HG02610 (cell line): Measurements from ENCODE around the gene SUPT5H.

Experiments
- ATAC-seq: cut with Tn5 transposase; IDR thresholded peaks from one replicate; pipeline ENCODE4 v1.9.1; 2021; ENCODE audit warnings: mild to moderate bottlenecking, moderate library complexity; ENCODE audit not compliant: unreplicated experiment

Gene SUPT5H

DNA sequence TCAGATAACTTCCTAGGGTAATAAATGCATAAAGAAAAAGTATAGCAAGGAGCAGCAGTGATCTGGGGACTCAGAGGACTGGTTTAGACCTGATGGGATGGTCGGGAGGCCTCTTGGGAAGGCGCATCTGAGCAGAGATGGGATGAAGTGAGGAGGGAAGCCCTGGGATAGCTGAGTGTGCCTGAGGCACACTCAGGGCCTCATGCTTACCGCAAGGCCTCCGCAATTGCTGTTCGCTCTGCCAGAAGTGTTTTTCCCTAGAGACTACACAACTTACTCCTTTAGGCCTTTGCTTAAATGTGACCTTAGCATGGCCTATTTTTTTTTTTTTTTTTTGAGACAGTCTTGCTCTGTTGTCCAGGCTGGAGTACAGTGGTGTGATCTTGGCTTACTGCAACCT is 49.3 kb downstream of the SUPT5H start:
- ATAC-seq, result no peak

- no peak for ATAC-seq
Measured at GRCh38 chr19:39496063-39496462, 50.7 kb downstream of the SUPT5H start.

DNA sequence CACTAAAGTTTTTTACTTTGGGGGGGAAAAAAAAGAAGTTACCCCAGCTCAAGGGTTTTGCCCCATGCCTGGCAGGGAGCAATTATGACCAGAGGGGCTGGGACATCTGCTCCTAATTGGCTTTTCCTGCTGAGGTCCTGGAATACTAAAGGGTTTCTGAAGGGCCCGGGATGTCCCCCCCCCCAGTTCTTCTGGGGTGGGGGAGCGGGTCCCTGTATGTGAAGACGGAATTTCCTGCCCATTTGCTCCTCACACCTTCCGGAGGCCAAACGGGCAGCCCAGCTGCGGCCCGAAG is 52.3 kb downstream of the SUPT5H start:
- no peak for ATAC-seq

DNA sequence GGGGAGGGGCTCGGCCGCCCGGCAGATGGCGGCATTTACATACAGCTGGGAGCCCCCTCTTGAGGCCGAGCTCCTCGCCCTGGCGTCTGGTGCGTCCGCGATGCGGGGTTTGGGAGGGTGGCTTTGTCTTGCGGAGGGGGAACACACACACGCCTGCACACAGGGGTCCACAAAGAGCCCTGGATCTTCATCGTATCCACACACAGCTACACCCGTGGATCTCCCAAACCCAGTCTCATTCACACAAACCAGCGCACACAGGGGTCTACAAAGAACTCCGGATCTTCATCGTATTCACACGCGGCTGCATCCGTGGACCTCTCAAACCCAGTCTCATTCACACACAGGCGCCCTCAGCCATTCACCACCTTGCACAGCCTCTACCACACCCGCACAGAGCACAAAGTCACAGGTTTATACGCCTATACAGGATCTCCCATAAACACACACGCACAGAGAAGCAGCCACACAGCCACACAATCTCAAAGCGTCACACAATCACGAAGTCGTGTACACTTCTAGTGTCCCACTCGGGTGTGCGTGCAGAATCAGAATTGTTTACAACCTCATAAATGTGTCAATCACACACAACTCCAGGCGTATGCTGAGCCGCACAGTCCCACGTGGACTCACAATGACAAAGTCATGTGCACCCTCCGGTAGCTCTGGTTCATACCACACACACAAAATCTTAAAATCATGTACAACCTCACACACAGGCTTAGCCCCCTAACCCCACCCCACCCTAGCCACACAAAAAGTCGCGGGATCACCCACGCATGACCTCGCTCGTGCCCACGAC is 52.8 kb downstream of the SUPT5H start:
- no peak for ATAC-seq

DNA sequence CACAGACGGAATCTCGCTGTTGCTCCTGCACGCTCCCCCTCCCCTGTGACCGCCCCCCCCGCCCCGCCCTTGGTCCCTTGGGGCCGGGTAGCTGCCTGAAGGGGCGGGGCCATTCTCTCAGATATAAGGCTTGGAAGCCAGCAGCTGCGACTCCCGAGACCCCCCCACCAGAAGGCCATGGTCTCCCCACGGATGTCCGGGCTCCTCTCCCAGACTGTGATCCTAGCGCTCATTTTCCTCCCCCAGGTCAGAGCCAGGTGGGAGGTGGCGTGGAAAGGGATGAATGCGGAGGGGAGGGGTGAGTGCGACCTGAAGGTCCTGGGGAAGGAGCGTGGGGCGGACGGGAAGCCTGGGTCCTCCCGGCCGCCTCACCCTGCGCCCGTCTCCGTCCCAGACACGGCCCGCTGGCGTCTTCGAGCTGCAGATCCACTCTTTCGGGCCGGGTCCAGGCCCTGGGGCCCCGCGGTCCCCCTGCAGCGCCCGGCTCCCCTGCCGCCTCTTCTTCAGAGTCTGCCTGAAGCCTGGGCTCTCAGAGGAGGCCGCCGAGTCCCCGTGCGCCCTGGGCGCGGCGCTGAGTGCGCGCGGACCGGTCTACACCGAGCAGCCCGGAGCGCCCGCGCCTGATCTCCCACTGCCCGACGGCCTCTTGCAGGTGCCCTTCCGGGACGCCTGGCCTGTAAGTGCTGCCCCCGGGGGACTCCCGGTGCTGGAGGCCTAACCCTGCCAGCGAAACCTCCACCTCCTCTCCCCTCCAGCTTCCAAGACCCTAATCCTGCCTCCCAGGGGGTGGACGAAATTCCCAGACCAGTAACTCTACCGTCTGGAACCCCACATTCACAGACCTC is 53.6 kb downstream of the SUPT5H start, which contains the start of gene DLL3:
Gene DLL3 (plus strand): TSS at position 150 of the 845 bp plus-strand sequence. CDS start 28 bp downstream, at position 178.
- no peak for ATAC-seq

- no peak for ATAC-seq
Measured at GRCh38 chr19:39499932-39500331, 54.5 kb downstream of the SUPT5H start.

DNA sequence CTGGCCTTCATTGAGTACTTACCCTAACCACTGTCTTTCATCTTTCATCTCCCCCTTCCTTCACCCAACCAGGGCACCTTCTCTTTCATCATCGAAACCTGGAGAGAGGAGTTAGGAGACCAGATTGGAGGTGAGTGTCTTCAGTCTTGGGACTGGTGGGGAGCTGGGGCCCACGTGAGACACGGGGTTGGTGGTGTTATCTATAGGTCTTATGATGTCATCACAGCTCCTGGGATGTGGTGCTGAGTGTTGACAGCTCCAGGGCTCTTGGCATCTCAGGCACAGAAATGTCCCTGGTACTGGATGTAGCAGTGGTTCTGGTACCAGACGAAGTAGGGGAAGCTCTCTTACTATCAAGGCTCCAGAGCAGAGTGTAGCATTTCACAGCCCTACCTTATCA is 55.2 kb downstream of the SUPT5H start:
- no peak for ATAC-seq

GRCh38 chr19:39501340-39501739 is 56.0 kb downstream of the SUPT5H start:
- ATAC-seq, result no peak

- ATAC-seq, result peak; percentile 40
Measured at GRCh38 chr19:39502640-39503417, 57.4 kb downstream of the SUPT5H start.

GRCh38 chr19:39506598-39506943 is 61.2 kb downstream of the SUPT5H start:
- ATAC-seq, result no peak

- ATAC-seq, result no peak
Measured at GRCh38 chr19:39506944-39507714, 61.7 kb downstream of the SUPT5H start.

GRCh38 chr19:39507715-39508364 is 62.5 kb downstream of the SUPT5H start:
- no peak for ATAC-seq

DNA sequence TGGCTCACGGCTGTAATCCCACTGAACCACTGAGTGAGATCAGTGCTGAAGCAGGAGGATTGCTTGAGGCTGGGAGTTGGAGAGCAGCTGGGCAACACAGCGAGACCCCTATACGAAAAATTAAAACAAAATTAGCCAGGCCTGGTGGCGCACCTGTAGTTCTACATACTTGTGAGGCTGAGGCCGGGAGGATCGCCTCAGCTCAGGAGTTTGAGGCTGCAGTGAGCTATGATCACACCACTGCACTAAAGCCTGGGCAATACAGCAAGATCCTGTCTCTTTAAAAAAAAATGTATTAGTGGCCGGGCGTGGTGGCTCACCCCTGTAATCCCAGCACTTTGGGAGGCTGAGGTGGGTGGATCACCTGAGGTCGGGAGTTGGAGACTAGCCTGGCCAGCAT is 63.2 kb downstream of the SUPT5H start:
- ATAC-seq, result no peak

GRCh38 chr19:39509233-39509632 is 63.9 kb downstream of the SUPT5H start:
- ATAC-seq, result no peak

- no peak for ATAC-seq
Measured at GRCh38 chr19:39512988-39513387, 67.6 kb downstream of the SUPT5H start.

- ATAC-seq, result no peak
Measured at GRCh38 chr19:39514840-39515550, 69.6 kb downstream of the SUPT5H start, which contains the start of gene SELENOV. SELENOV (plus strand) TSS chr19:39515139; CDS start chr19:39515213, 74 bp downstream.

DNA sequence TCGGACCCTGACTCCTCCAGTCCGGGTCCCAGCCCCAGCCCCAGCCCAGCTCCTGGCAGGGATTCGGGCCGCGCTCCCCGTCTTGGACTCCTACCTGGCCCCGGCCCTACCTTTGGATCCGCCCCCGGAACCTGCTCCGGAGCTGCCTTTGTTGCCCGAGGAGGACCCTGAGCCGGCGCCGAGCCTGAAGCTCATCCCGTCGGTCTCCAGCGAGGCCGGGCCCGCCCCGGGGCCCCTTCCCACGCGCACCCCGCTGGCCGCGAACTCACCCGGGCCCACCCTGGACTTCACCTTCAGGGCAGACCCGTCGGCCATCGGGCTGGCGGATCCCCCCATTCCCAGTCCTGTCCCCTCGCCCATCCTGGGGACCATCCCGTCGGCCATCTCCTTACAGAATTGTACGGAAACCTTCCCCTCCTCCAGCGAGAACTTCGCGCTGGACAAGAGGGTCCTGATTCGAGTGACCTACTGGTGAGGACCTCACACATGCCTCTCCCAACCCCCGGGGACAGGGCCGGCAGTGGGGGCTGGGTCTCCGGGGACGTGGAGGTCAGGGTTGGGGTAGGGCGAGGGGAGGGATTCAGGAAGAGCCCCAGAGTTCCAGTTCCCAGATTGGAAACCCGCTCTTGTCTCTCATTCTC is 70.3 kb downstream of the SUPT5H start:
- no peak for ATAC-seq

GRCh38 chr19:39516270-39516669 is 70.9 kb downstream of the SUPT5H start:
- no peak for ATAC-seq

DNA sequence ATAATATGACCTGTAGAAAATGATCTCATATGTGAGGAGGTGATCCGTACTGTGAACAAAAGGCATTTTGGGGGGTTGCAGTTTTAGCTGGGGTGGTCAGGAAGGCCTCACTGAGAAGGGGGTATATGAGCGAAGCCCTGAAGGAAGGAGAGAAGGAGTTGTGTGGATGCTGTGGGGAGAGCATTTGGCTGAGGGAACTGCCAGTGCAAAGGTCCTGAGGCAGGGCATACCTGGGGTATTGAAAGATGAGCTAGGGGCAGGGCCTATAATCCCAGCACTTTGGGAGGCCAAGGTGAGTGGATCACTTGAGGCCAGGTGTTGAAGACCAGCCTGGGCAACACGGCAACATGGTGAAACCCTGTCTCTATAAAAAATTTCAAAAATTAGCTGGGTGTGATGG is 72.0 kb downstream of the SUPT5H start:
- no peak for ATAC-seq
